Neural progenitor cell (in vitro differentiated cells): ENCODE measurements around the gene L3MBTL3. TPM values are rescaled to one million over a fixed set of nuclear protein-coding genes. Genes with fewer than 3 reads are reported as not detected.
"Not testable (repeated sequence)": the region's sequence is repeated elsewhere in the genome, so short reads cannot be mapped to it uniquely, and the experiment has no call there.

ENCODE experiments used
- DNase-seq: peaks from one replicate; pipeline ENCODE4 v3.0.0-alpha.2; 2016; ENCODE audit warnings: low spot score
- H2AFZ ChIP-seq: fragments of 200-600 bp; sonication (generic); replicated peaks from 2 replicates; pipeline ENCODE4 v1.6.1; 2016; ENCODE audit warnings: antibody characterized with exemption
- H3F3A ChIP-seq: fragments of 200-600 bp; sonication (generic); 2 replicates; pipeline ENCODE4 v1.6.1; 2016; ENCODE audit warnings: antibody characterized with exemption, low read depth
- H3K27ac ChIP-seq: fragments of 200-600 bp; sonication (generic); 2 replicates; pipeline ENCODE4 v1.5.1; 2016; ENCODE audit warnings: mild to moderate bottlenecking
- H3K27me3 ChIP-seq: fragments of 200-600 bp; sonication (generic); 2 replicates; pipeline ENCODE4 v1.6.1; 2016; ENCODE audit warnings: mild to moderate bottlenecking, moderate library complexity
- H3K36me3 ChIP-seq: fragments of 200-600 bp; sonication (generic); 2 replicates; pipeline ENCODE4 v1.5.1; 2016
- H3K4me1 ChIP-seq: fragments of 200-600 bp; sonication (generic); 2 replicates; pipeline ENCODE4 v1.6.1; 2016; ENCODE audit warnings: mixed run types
- H3K4me2 ChIP-seq: fragments of 200-600 bp; sonication (generic); 2 replicates; pipeline ENCODE4 v1.6.1; 2016
- H3K4me3 ChIP-seq: fragments of 200-600 bp; sonication (generic); 2 replicates; pipeline ENCODE4 v1.5.1; 2016
- H3K79me2 ChIP-seq: fragments of 200-600 bp; sonication (generic); 2 replicates; pipeline ENCODE4 v1.6.1; 2016; ENCODE audit warnings: low read depth
- H3K9ac ChIP-seq: fragments of 200-600 bp; sonication (generic); 2 replicates; pipeline ENCODE4 v1.6.1; 2016
- H3K9me3 ChIP-seq: fragments of 200-600 bp; sonication (generic); 2 replicates; pipeline ENCODE4 v1.5.1; 2016; ENCODE audit warnings: low read depth
- H4K20me1 ChIP-seq: fragments of 200-600 bp; sonication (generic); 2 replicates; pipeline ENCODE4 v1.6.1; 2016; ENCODE audit warnings: low read depth
- H3K27ac Mint-ChIP-seq: 3 replicates; pipeline ENCODE4 v1.8.0; 2021; ENCODE audit warnings: mixed read lengths
- H3K27me3 Mint-ChIP-seq: 2 replicates; pipeline ENCODE4 v1.8.0; 2022; ENCODE audit warnings: low read depth, mild to moderate bottlenecking, inconsistent platforms, moderate library complexity, mixed read lengths; ENCODE audit not compliant: insufficient read depth
- H3K36me3 Mint-ChIP-seq: 3 replicates; pipeline ENCODE4 v1.8.0; 2021; ENCODE audit warnings: mixed read lengths
- H3K4me1 Mint-ChIP-seq: 3 replicates; pipeline ENCODE4 v1.8.0; 2021; ENCODE audit warnings: mixed read lengths
- H3K4me3 Mint-ChIP-seq: 3 replicates; pipeline ENCODE4 v1.8.0; 2021; ENCODE audit warnings: mild to moderate bottlenecking, moderate library complexity, mixed read lengths
- H3K9me3 Mint-ChIP-seq: 3 replicates; pipeline ENCODE4 v1.8.0; 2020; ENCODE audit warnings: mixed read lengths
- CTCF ChIP-seq: fragments of 200-600 bp; sonication (generic); IDR thresholded peaks from 2 replicates; pipeline ENCODE4 v1.5.1; 2017; ENCODE audit warnings: antibody characterized with exemption, mild to moderate bottlenecking
- EZH2 ChIP-seq: fragments of 200-600 bp; sonication (generic); IDR thresholded peaks from 2 replicates; pipeline ENCODE4 v1.6.1; 2017; ENCODE audit warnings: antibody characterized with exemption, mild to moderate bottlenecking, moderate library complexity
- EZH2phosphoT487 ChIP-seq: fragments of 200-600 bp; sonication (generic); IDR thresholded peaks from 2 replicates; pipeline ENCODE4 v1.6.1; 2017; ENCODE audit warnings: antibody characterized with exemption
- total RNA-seq: library from RNA; depleted of rRNA; stranded (reverse); fragments of >200 nt; gene quantifications from 2 replicates; pipeline ENCODE4 v1.2.3, GENCODE V29; 2015; ENCODE audit warnings: low replicate concordance

The L3MBTL3 gene
- total RNA-seq, 1 donor from 2014 or later, result 22.2 TPM

GRCh38 chr6:130163266-130163665 is 144.9 kb downstream of the L3MBTL3 start:
- no peak overlapping the region for H3K4me3 ChIP-seq
- H3K79me2 ChIP-seq, result no peaks in the 10 kb centered on the region
- peaks cover 5% of the 10 kb centered on the region for H3K4me1 Mint-ChIP-seq
- H3K27ac Mint-ChIP-seq, result no peak overlapping the region
- H3K9ac ChIP-seq, result no peak overlapping the region
- no peak overlapping the region for H3K4me2 ChIP-seq
- no peaks in the 10 kb centered on the region for H3K27me3 Mint-ChIP-seq
- H3K4me3 Mint-ChIP-seq, result no peak overlapping the region
- no peaks in the 10 kb centered on the region for H3K4me1 ChIP-seq
- H4K20me1 ChIP-seq, result no peaks in the 10 kb centered on the region
- no peaks in the 10 kb centered on the region for H3K9me3 ChIP-seq
- no peaks in the 10 kb centered on the region for H3K27me3 ChIP-seq
- no peaks in the 10 kb centered on the region for H3K36me3 Mint-ChIP-seq
- no peak for DNase-seq
- TF ChIP-seq EZH2phosphoT487 (no peak), EZH2 (no peak), CTCF (no peak)
- H3K27ac ChIP-seq, result no peak overlapping the region
- no peaks in the 10 kb centered on the region for H3F3A ChIP-seq
- H2AFZ ChIP-seq, result no peak overlapping the region
- H3K9me3 Mint-ChIP-seq, result peaks cover 4% of the 10 kb centered on the region
- no peaks in the 10 kb centered on the region for H3K36me3 ChIP-seq

- DNase-seq, result no peak
- no peak for TF ChIP-seq EZH2phosphoT487
- TF ChIP-seq EZH2, result no peak
- TF ChIP-seq CTCF, result no peak
- no peaks in the 10 kb centered on the region for H3F3A ChIP-seq
- no peak overlapping the region for H3K9ac ChIP-seq
- no peak overlapping the region for H2AFZ ChIP-seq
- Mint-ChIP-seq H3K27ac (no peak overlapping the region), H3K4me1 (peaks cover 5% of the 10 kb centered on the region), H3K4me3 (no peak overlapping the region), H3K9me3 (no peaks in the 10 kb centered on the region), H3K36me3 (no peaks in the 10 kb centered on the region), H3K27me3 (no peaks in the 10 kb centered on the region)
- H3K4me1 ChIP-seq, result no peaks in the 10 kb centered on the region
- no peak overlapping the region for H3K27ac ChIP-seq
- no peak overlapping the region for H3K4me2 ChIP-seq
- no peak overlapping the region for H3K4me3 ChIP-seq
- H4K20me1 ChIP-seq, result no peaks in the 10 kb centered on the region
- no peaks in the 10 kb centered on the region for H3K36me3 ChIP-seq
- H3K79me2 ChIP-seq, result no peaks in the 10 kb centered on the region
- no peaks in the 10 kb centered on the region for H3K9me3 ChIP-seq
- no peaks in the 10 kb centered on the region for H3K27me3 ChIP-seq
Observed at GRCh38 chr6:130164251-130164650, 145.9 kb downstream of the L3MBTL3 start.

GRCh38 chr6:130167655-130168054 is 149.3 kb downstream of the L3MBTL3 start:
- peaks cover 24% of the 10 kb centered on the region for H3K9me3 Mint-ChIP-seq
- H3K27ac ChIP-seq, result no peak overlapping the region
- no peak overlapping the region for H3K4me3 Mint-ChIP-seq

GRCh38 chr6:130170160-130170559 is 151.8 kb downstream of the L3MBTL3 start:
- H3K4me2 ChIP-seq, H3F3A ChIP-seq, H3K27ac ChIP-seq, H3K36me3 Mint-ChIP-seq, DNase-seq, H2AFZ ChIP-seq, H3K4me1 Mint-ChIP-seq, H3K4me3 ChIP-seq, H3K79me2 ChIP-seq, H3K27me3 Mint-ChIP-seq, H3K27ac Mint-ChIP-seq, H3K27me3 ChIP-seq, H3K4me1 ChIP-seq, H3K36me3 ChIP-seq, H4K20me1 ChIP-seq, H3K9ac ChIP-seq, H3K4me3 Mint-ChIP-seq, H3K9me3 ChIP-seq: not testable (repeated sequence)
- peaks cover 26% of the 10 kb centered on the region for H3K9me3 Mint-ChIP-seq

More at GRCh38 chr6:130167655-130168054, 149.3 kb downstream of the L3MBTL3 start:
- H3K27ac Mint-ChIP-seq, result no peak overlapping the region
- H3K79me2 ChIP-seq, result no peaks in the 10 kb centered on the region
- no peaks in the 10 kb centered on the region for H3K4me1 ChIP-seq
- no peaks in the 10 kb centered on the region for H3F3A ChIP-seq
- DNase-seq, result no peak
- H3K27me3 ChIP-seq, result no peaks in the 10 kb centered on the region
- H4K20me1 ChIP-seq, result no peaks in the 10 kb centered on the region
- no peak overlapping the region for H3K4me3 ChIP-seq
- no peak overlapping the region for H2AFZ ChIP-seq
- TF ChIP-seq EZH2, result no peak
- TF ChIP-seq CTCF, result no peak
- H3K36me3 ChIP-seq, result no peaks in the 10 kb centered on the region
- H3K9ac ChIP-seq, result no peak overlapping the region
- peaks cover 2% of the 10 kb centered on the region for H3K36me3 Mint-ChIP-seq
- no peaks in the 10 kb centered on the region for H3K9me3 ChIP-seq
- no peak overlapping the region for H3K4me2 ChIP-seq
- H3K4me1 Mint-ChIP-seq, result peaks cover 5% of the 10 kb centered on the region
- H3K27me3 Mint-ChIP-seq, result no peaks in the 10 kb centered on the region

GRCh38 chr6:130173377-130174004 is 155.1 kb downstream of the L3MBTL3 start:
- not testable (repeated sequence) for H3K27me3 ChIP-seq, H3K27ac ChIP-seq, H3K4me1 Mint-ChIP-seq, H3K36me3 ChIP-seq, H3K79me2 ChIP-seq, H3K4me3 ChIP-seq, DNase-seq, H3K27ac Mint-ChIP-seq, H4K20me1 ChIP-seq, H2AFZ ChIP-seq, H3K4me2 ChIP-seq, H3K36me3 Mint-ChIP-seq, H3K9me3 ChIP-seq, H3K9ac ChIP-seq, H3F3A ChIP-seq, H3K27me3 Mint-ChIP-seq, H3K4me3 Mint-ChIP-seq, H3K4me1 ChIP-seq
- peaks cover 26% of the 10 kb centered on the region for H3K9me3 Mint-ChIP-seq
